ENCODE data around the gene PIK3CG.

The PIK3CG gene

GRCh38 chr7:106938803-106939202, 73.7 kb downstream of the PIK3CG start:
- no peaks in the 10 kb centered on the region for H3K4me1 Mint-ChIP-seq
- H3K36me3 Mint-ChIP-seq (ENCODE audit: low read depth): no peaks in the 10 kb centered on the region
- no peak overlapping the region for H3K27ac Mint-ChIP-seq
- DNase-seq: no peak
- H3K27me3 Mint-ChIP-seq (ENCODE audit: low read depth, poor library complexity): peaks cover 13% of the 10 kb centered on the region
- peaks cover 4% of the 10 kb centered on the region for H3K9me3 Mint-ChIP-seq
- no peak overlapping the region for H3K4me3 Mint-ChIP-seq
- TF ChIP-seq CTCF (IDR thresholded peaks at IDR 0.05): no peak

- no peak for DNase-seq
These were observed 79.1 kb downstream of the PIK3CG start for GRCh38 chr7:106944035-106944665.

GRCh38 chr7:106947244-106947728, 82.2 kb downstream of the PIK3CG start:
- Mint-ChIP-seq H3K36me3 (ENCODE audit: low read depth) (no peaks in the 10 kb centered on the region), H3K27ac (no peak overlapping the region), H3K27me3 (ENCODE audit: low read depth, poor library complexity) (peaks cover 19% of the 10 kb centered on the region), H3K4me1 (peaks cover 5% of the 10 kb centered on the region), H3K9me3 (no peaks in the 10 kb centered on the region), H3K4me3 (no peak overlapping the region)
- DNase-seq: peak; percentile 47
- TF ChIP-seq CTCF (IDR thresholded peaks at IDR 0.05): peak; percentile 74

More at GRCh38 chr7:106944035-106944665, 79.1 kb downstream of the PIK3CG start:
- H3K27ac Mint-ChIP-seq: no peak overlapping the region
- H3K4me3 Mint-ChIP-seq: no peak overlapping the region
- H3K9me3 Mint-ChIP-seq: no peaks in the 10 kb centered on the region
- TF ChIP-seq CTCF (IDR thresholded peaks at IDR 0.05): no peak
- H3K4me1 Mint-ChIP-seq: no peaks in the 10 kb centered on the region
- peaks cover 13% of the 10 kb centered on the region for H3K27me3 Mint-ChIP-seq (ENCODE audit: low read depth, poor library complexity)
- H3K36me3 Mint-ChIP-seq (ENCODE audit: low read depth): no peaks in the 10 kb centered on the region

GRCh38 chr7:106952001-106952657, 87.0 kb downstream of the PIK3CG start:
- Mint-ChIP-seq H3K4me1 (peaks cover 12% of the 10 kb centered on the region), H3K27me3 (ENCODE audit: low read depth, poor library complexity) (peaks cover 12% of the 10 kb centered on the region), H3K36me3 (ENCODE audit: low read depth) (no peaks in the 10 kb centered on the region), H3K9me3 (no peaks in the 10 kb centered on the region), H3K27ac (peak overlapping the region; percentile 72), H3K4me3 (no peak overlapping the region)
- TF ChIP-seq CTCF (IDR thresholded peaks at IDR 0.05): no peak
- no peak for DNase-seq

- Mint-ChIP-seq H3K27ac (peak overlapping the region; percentile 5), H3K4me1 (peaks cover 12% of the 10 kb centered on the region), H3K9me3 (no peaks in the 10 kb centered on the region), H3K36me3 (ENCODE audit: low read depth) (no peaks in the 10 kb centered on the region), H3K4me3 (no peak overlapping the region), H3K27me3 (ENCODE audit: low read depth, poor library complexity) (peaks cover 12% of the 10 kb centered on the region)
- no peak for DNase-seq
- no peak for TF ChIP-seq CTCF (IDR thresholded peaks at IDR 0.05)
These were observed 87.7 kb downstream of the PIK3CG start for GRCh38 chr7:106952658-106953231.

Measured in nephron progenitor cell (in vitro differentiated cells).